Colonic mucosa (tissue), 4 donors: Measurements from ENCODE around the gene P2RX4. TPM values are rescaled to one million over a fixed set of nuclear protein-coding genes. Genes with fewer than 3 reads are reported as not detected.

Experiments used
- DNase-seq: peaks from one replicate; pipeline ENCODE4 v3.0.0-alpha.2; 2020
- H3K27ac ChIP-seq: fragments of 200-600 bp; one replicate; pipeline ENCODE4 v1.8.0; 2021
- H3K27me3 ChIP-seq: fragments of 200-600 bp; one replicate; pipeline ENCODE4 v1.8.0; 2021
- H3K36me3 ChIP-seq: fragments of 200-600 bp; one replicate; pipeline ENCODE4 v1.8.0; 2021
- H3K4me1 ChIP-seq: fragments of 200-600 bp; one replicate; pipeline ENCODE4 v1.8.0; 2021; ENCODE audit warnings: mild to moderate bottlenecking
- H3K4me3 ChIP-seq: fragments of 200-600 bp; one replicate; pipeline ENCODE4 v1.8.0; 2021
- H3K9ac ChIP-seq, 2 donors: one replicate each; pipeline ENCODE4 v1.7.0; 2013; ENCODE audit warnings: control low read depth in 2 of 2, low read depth in 2 of 2, low read length in 2 of 2
- H3K9me3 ChIP-seq: fragments of 200-600 bp; one replicate; pipeline ENCODE4 v1.8.0; 2021
- CTCF ChIP-seq: fragments of 200-600 bp; IDR thresholded peaks from one replicate; pipeline ENCODE4 v1.8.0; 2022; ENCODE audit warnings: antibody characterized with exemption, mild to moderate bottlenecking
- intact Hi-C: fragments of 100-400 bp; cut with DNase I; formaldehyde crosslinking; loops from one replicate; pipeline ENCODE4 v1.14.1; 2022
- total RNA-seq, 2 donors: library from RNA; stranded (reverse); fragmentation: NEBNext Ultra II Directional in 1 of 2; extraction: Animal tissue kit (Norgen Biotek cat#: 25700) in 1 of 2; gene quantifications; one replicate each; pipeline ENCODE4 v1.2.1, GENCODE V29; 2021
- donor health status: healthy.
- donor health status: DM: no; HTN: no; CAD: no.
- donor health status: DM: no; HTN: no; CAD: no.

The P2RX4 gene
- total RNA-seq, 2 donors from 2014 or later, result 82.2 to 123 TPM

GRCh38 chr12:121245951-121246350 lies 36.0 kb downstream of the P2RX4 start:
- H3K4me1 ChIP-seq, result no peaks in the 10 kb centered on the region
- TF ChIP-seq CTCF, result no peak
- intact Hi-C loops, result no loop called here
- H3K27ac ChIP-seq, result no peak overlapping the region
- no peak overlapping the region for H3K9ac ChIP-seq
- no peak overlapping the region for H3K4me3 ChIP-seq
- DNase-seq, result no peak
- no peaks in the 10 kb centered on the region for H3K27me3 ChIP-seq
- peaks cover 7% of the 10 kb centered on the region for H3K36me3 ChIP-seq
- no peaks in the 10 kb centered on the region for H3K9me3 ChIP-seq

GRCh38 chr12:121246893-121247557 lies 37.1 kb downstream of the P2RX4 start:
- TF ChIP-seq CTCF, result no peak
- DNase-seq, result peak; percentile 82
- no peaks in the 10 kb centered on the region for H3K9me3 ChIP-seq
- no peak overlapping the region for H3K4me3 ChIP-seq
- no peak overlapping the region for H3K9ac ChIP-seq
- no peaks in the 10 kb centered on the region for H3K4me1 ChIP-seq
- H3K27ac ChIP-seq, result no peak overlapping the region
- no peaks in the 10 kb centered on the region for H3K27me3 ChIP-seq
- intact Hi-C loops, result no loop called here
- peaks cover 7% of the 10 kb centered on the region for H3K36me3 ChIP-seq

GRCh38 chr12:121248622-121249021 lies 38.7 kb downstream of the P2RX4 start:
- DNase-seq, result no peak
- Histone ChIP-seq H3K4me3 (no peak overlapping the region), H3K9me3 (no peaks in the 10 kb centered on the region), H3K27me3 (no peaks in the 10 kb centered on the region), H3K9ac (no peak overlapping the region), H3K27ac (no peak overlapping the region), H3K36me3 (peaks cover 13% of the 10 kb centered on the region), H3K4me1 (no peaks in the 10 kb centered on the region)
- intact Hi-C loops, result no loop called here
- no peak for TF ChIP-seq CTCF

GRCh38 chr12:121250359-121250758 lies 40.4 kb downstream of the P2RX4 start:
- Histone ChIP-seq H3K36me3 (peaks cover 13% of the 10 kb centered on the region), H3K27me3 (no peaks in the 10 kb centered on the region), H3K4me1 (no peaks in the 10 kb centered on the region), H3K9ac (no peak overlapping the region), H3K27ac (no peak overlapping the region), H3K9me3 (no peaks in the 10 kb centered on the region), H3K4me3 (no peak overlapping the region)
- intact Hi-C loops, result no loop called here
- TF ChIP-seq CTCF, result no peak
- no peak for DNase-seq

GRCh38 chr12:121251838-121252237 lies 41.9 kb downstream of the P2RX4 start:
- Histone ChIP-seq H3K9ac (no peak overlapping the region), H3K4me1 (no peaks in the 10 kb centered on the region), H3K9me3 (no peaks in the 10 kb centered on the region), H3K27me3 (no peaks in the 10 kb centered on the region), H3K36me3 (peaks cover 13% of the 10 kb centered on the region), H3K4me3 (no peak overlapping the region), H3K27ac (no peak overlapping the region)
- no peak for DNase-seq
- intact Hi-C loops, result no loop called here
- no peak for TF ChIP-seq CTCF
